Measurements from ENCODE around the gene DCTN2.
"Not testable (repeated sequence)": the region's sequence is repeated elsewhere in the genome, so short reads cannot be mapped to it uniquely, and the experiment has no call there.

The DCTN2 gene

GRCh38 chr12:57546438-57547287 is at the start of gene DCTN2:
Gene DCTN2, minus strand, starts transcription at chr12:57547192. Its CDS starts 129 bp downstream, at chr12:57547063.
- peak; percentile 96 for DNase-seq

- DNase-seq: no peak
These were observed 46.2 kb upstream of the DCTN2 start for GRCh38 chr12:57593187-57593586.

- DNase-seq: no peak
These were observed 45.7 kb upstream of the DCTN2 start for GRCh38 chr12:57592551-57593165.

- DNase-seq: no peak
These were observed 44.9 kb upstream of the DCTN2 start for GRCh38 chr12:57591782-57592325.

DNA sequence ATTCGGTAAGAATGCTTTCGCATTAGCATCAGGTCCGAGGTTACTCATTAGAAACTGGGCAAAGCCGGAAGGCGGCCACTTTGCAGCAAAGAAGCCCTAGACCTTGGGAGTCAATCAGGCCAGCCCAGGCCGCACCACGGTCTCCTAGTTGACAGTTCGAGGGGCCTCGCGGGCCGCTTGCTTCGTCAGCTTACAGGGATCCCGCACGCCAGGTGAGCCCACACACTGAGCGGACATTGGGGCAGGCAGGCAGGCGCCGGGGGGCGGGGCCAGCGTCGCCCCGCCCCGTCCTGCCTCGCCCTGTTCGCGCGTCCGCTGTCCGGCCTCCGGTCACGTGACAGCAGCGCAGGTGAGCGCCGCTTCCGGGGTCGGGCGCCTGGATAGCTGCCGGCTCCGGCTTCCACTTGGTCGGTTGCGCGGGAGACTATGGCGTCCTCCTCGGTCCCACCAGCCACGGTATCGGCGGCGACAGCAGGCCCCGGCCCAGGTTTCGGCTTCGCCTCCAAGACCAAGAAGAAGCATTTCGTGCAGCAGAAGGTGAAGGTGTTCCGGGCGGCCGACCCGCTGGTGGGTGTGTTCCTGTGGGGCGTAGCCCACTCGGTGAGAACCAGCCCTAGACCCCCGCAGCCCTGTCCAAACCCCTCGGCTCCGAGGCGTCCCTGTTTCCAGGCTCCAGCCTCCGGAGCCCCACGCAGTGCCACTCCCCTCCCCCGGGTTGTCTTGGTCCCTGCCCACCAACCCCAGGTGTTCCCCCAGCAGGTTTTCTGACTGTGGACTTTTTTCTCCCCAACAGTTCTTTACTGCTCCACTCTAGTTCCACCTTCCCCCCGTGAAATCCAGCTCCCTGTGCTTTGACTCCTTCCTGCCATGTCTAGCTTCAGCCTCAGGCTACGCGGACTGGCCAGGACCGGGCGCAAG is 44.1 kb upstream of the DCTN2 start, which contains the start of gene PIP4K2C:
Gene PIP4K2C (plus strand): TSS at position 329 of the 918 bp plus-strand sequence. CDS start 98 bp downstream, at position 427.
- DNase-seq: peak; percentile 86

GRCh38 chr12:57590479-57590863 is 43.5 kb upstream of the DCTN2 start:
- no peak for DNase-seq

GRCh38 chr12:57588951-57589610 is 42.1 kb upstream of the DCTN2 start:
- DNase-seq: not testable (repeated sequence)

GRCh38 chr12:57586832-57587429 is 39.9 kb upstream of the DCTN2 start:
- DNase-seq: no peak

GRCh38 chr12:57586128-57586527 is 39.1 kb upstream of the DCTN2 start:
- DNase-seq: no peak

GRCh38 chr12:57585156-57585555 is 38.2 kb upstream of the DCTN2 start:
- DNase-seq: no peak

GRCh38 chr12:57584690-57585089 is 37.7 kb upstream of the DCTN2 start:
- DNase-seq: no peak

DNA sequence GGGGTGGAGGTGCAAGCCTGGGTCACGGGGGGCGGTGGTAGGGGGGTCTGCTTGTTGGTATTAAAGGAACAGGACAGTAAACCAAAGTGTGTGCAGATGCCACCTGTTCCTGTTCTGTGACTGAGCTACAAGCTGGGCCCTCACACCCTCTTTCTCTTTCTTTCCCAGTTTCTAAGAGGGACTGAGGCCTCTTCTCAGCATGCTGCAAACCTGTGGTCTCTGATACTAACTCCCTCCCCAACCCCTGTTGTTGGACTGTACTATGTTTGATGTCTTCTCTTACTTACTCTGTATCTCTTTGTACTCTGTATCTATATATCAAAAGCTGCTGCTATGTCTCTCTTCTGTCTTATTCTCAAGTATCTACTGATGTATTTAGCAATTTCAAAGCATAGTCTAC is 37.1 kb upstream of the DCTN2 start:
- no peak for DNase-seq

- DNase-seq: peak; percentile 87
These were observed 36.2 kb upstream of the DCTN2 start for GRCh38 chr12:57583008-57583831.

DNA sequence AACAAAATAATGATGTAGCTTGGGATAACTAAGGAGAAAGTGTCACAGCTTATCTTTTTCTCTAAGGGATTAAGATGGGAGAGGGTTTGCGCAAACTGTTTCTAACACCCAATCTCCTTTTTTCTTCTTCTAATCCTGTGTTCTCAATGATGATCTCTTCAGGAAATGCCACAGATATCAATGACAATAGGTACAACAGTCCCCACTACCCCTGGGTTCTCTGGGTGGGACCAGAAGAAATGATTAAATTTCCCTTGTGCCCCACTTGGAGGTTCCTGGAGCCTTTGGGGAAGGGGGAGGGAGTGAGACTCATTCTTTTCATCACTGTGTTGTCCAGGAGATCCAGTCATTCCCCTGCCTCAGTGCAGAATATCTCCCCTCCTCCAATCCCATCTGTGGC is 35.4 kb upstream of the DCTN2 start:
- DNase-seq: no peak

DNA sequence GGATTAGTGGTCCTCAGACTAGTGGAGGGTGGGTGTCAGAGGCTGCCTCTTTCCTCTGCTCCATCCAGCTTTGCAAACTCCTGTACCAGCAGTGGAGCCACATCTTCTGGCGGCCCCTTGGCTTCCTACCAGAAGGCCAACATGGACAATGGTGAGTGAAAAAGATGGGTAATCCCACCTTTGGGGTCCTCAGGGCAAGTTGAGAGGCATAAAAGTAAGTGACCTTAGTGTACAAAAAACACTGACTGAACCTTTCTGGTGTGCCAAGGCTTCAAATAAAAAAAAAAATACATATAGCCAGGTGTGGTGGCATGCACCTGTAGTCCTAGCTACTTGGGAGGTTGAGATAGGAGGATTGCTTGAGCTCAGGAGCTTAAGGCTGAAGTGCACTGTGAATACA is 34.8 kb upstream of the DCTN2 start:
- DNase-seq: no peak

DNA sequence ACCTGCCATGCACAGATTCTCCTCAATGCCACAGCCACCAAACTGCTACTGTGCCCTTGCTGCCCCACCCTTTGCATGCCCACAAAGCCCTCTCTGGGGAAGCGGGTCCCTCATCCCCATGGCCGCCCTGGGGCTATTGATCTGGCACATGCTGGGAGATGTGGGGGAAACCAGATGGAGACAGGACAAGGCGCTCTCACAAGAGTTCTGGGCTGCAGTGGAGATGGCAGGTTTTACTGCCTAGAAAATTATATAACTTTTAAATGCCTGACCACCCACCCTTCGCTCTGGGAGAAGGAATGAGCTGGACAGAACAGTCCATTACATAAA is 33.4 kb upstream of the DCTN2 start:
- DNase-seq: no peak

DNA sequence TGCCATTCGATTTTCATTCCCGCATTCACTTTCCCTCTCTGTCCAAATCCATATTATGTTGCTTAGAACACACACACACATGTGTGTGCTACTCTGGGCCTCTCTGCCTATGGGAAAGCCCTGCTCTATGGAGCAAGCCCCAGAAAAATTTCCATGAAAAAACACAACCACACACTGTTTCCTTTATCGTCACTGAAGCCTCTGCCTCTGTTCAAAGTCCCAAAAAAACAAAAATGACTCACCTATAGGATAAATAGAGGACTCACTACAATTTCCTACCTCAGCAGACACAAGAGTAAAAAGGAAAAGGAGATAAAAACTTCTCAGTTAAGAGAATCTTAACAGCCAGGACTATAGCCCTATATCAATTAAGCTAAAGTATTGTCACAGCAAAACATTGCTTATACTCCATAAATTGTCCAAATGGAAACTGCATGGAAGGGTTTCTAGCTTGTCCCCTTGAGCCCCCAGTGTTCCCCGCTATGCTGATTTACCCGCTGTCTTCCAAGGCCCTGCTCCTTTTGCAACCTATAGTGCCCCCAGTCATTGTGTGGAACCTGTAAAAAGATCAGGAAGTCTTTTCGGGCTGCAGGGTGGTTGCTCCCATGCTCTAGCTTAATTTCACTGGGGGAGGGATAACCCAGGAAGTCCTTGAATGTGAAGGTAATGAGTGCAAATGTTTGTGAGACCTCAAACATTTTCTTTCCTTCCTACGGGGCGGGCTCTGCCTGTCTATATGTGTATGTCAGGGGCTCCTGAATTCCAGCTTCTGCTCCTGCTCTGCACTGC is 32.9 kb upstream of the DCTN2 start:
- DNase-seq: no peak

GRCh38 chr12:57579011-57579410 is 32.0 kb upstream of the DCTN2 start:
- DNase-seq: no peak

DNA sequence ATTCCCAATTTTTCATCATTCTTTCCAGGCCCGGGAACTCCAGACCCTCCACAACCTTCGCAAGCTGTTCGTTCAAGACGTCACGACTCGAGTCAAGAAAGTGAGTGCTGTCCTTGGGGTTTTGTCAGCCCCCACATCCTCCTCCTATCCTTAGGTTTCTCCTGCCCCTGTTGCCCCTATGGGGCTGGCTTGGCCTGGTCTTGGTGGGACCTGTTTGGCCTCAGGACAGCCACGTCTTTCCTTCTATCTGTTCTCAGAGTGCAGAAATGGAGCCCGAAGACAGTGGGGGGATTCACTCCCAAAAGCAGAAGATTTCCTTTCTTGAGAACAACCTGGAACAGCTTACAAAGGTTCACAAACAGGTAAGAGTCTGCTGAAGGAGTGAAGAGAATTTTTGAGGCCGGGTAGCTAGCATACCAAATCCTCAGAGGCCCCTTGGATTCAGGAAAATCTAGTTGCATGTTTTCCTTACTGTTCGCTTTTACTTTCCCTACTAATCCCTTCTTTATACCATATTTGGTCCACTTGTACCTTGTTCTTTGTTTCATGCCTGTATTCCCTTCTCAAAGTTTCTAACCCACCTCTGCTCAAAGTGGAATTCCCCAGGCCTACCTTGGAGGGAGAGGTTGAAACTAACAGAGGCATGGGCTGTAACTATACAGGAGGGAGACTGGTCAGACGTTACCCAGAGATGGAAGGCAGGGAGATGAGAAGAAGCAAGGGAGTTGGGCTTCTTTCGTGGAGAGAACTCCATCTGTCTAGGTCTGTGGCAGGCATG is 31.2 kb upstream of the DCTN2 start:
- no peak for DNase-seq

All from CD4-positive, alpha-beta T cell treated with Interleukin-10 for 1 hour (primary cell).